GM13977 (cell line): Measurements from ENCODE around the gene LHFPL6.
A peak's percentile ranks its signal among the peaks of the same experiment; 100 is the strongest.

Source experiments
- DNase-seq: peaks from one replicate; pipeline ENCODE4 v3.0.0; 2012; ENCODE audit warnings: low spot score
- CTCF ChIP-seq: IDR thresholded peaks from 2 replicates; pipeline ENCODE4 v1.5.1; 2012; ENCODE audit warnings: mild to moderate bottlenecking, control low read depth; ENCODE audit not compliant: insufficient read depth; ENCODE audit errors: extremely low read depth, missing control alignments
- in situ Hi-C: fragments of 300-500 bp; cut with MboI; formaldehyde crosslinking; loops from one replicate; pipeline ENCODE4 v1.12.0; 2022; ENCODE audit warnings: low sequenced_read_pairs, low pct_unique_long_range_greater_than_20kb, mixed read lengths, inconsistent platforms; ENCODE audit not compliant: unreplicated experiment

The LHFPL6 gene

GRCh38 chr13:39385154-39385553 is 217.8 kb downstream of the LHFPL6 start:
- TF ChIP-seq CTCF = no peak
- no peak for DNase-seq

GRCh38 chr13:39381456-39381855 is 221.5 kb downstream of the LHFPL6 start:
- no peak for DNase-seq
- in situ Hi-C loops = no loop called here
- TF ChIP-seq CTCF = no peak

More at GRCh38 chr13:39385154-39385553, 217.8 kb downstream of the LHFPL6 start:
- in situ Hi-C loops = no loop called here

GRCh38 chr13:39379667-39380655 is 223.0 kb downstream of the LHFPL6 start:
- no peak for DNase-seq
- TF ChIP-seq CTCF = no peak
- in situ Hi-C loops = no loop called here

GRCh38 chr13:39379118-39379517 is 223.9 kb downstream of the LHFPL6 start:
- in situ Hi-C loops = no loop called here
- no peak for TF ChIP-seq CTCF
- peak; percentile 41 for DNase-seq

GRCh38 chr13:39378306-39378705 is 224.7 kb downstream of the LHFPL6 start:
- TF ChIP-seq CTCF = no peak
- DNase-seq = no peak
- in situ Hi-C loops = no loop called here

GRCh38 chr13:39377699-39378098 is 225.3 kb downstream of the LHFPL6 start:
- TF ChIP-seq CTCF = no peak
- no peak for DNase-seq

More at GRCh38 chr13:39377699-39378098, 225.3 kb downstream of the LHFPL6 start:
- in situ Hi-C loops = no loop called here
